Ovary (tissue), 3 donors: ENCODE measurements around the gene NT5DC4.

Source experiments
- CTCF ChIP-seq, 3 donors: fragments of 450-650 bp in 2 of 3; fragments of 200-600 bp in 1 of 3; IDR thresholded peaks; one replicate each; pipeline versions ENCODE4 v1.5.1 to v1.8.0; 2016 to 2022; ENCODE audit warnings: antibody characterized with exemption in 3 of 3, mild to moderate bottlenecking in 1 of 3
- POLR2A ChIP-seq: fragments of 450-650 bp; IDR thresholded peaks from one replicate; pipeline ENCODE4 v1.6.1; 2017; ENCODE audit warnings: antibody characterized with exemption, mild to moderate bottlenecking, moderate library complexity
- donor health status: DM: no; HTN: no; CAD: no.

GRCh38 chr2:112723547-112723940, 2.7 kb downstream of the NT5DC4 start:
- TF ChIP-seq CTCF (IDR thresholded peaks at IDR 0.05) (no peak), POLR2A (no peak)
